MM.1S (cell line): ENCODE data around the gene MYO1F.

Source experiments
- DNase-seq: peaks from one replicate; pipeline ENCODE4 v3.0.0-alpha.2; 2015
- H2AFZ ChIP-seq: fragments of 300-600 bp; sonication (generic); 2 replicates; pipeline ENCODE4 v1.6.0; 2016; ENCODE audit warnings: antibody characterized with exemption, low read length
- H3F3A ChIP-seq: fragments of 300-600 bp; sonication (generic); 2 replicates; pipeline ENCODE4 v1.6.1; 2016; ENCODE audit warnings: mild to moderate bottlenecking, antibody characterized with exemption, low read length, moderate library complexity, mixed read lengths; ENCODE audit not compliant: insufficient read depth
- H3K27ac ChIP-seq: fragments of 300-600 bp; sonication (generic); 2 replicates; pipeline ENCODE4 v1.5.1; 2016; ENCODE audit warnings: mild to moderate bottlenecking, low read length
- H3K27me3 ChIP-seq: fragments of 300-600 bp; sonication (generic); replicated peaks from 2 replicates; pipeline ENCODE4 v1.6.0; 2016; ENCODE audit warnings: low read length; ENCODE audit not compliant: insufficient read depth
- H3K36me3 ChIP-seq: fragments of 300-600 bp; sonication (generic); replicated peaks from 2 replicates; pipeline ENCODE4 v1.6.1; 2016; ENCODE audit warnings: mild to moderate bottlenecking, low read length, mixed read lengths; ENCODE audit not compliant: insufficient read depth
- H3K4me1 ChIP-seq: fragments of 300-600 bp; sonication (generic); 2 replicates; pipeline ENCODE4 v1.6.1; 2016; ENCODE audit warnings: low read length, mixed read lengths
- H3K4me2 ChIP-seq: fragments of 300-600 bp; sonication (generic); 2 replicates; pipeline ENCODE4 v1.6.0; 2016; ENCODE audit warnings: low read depth, low read length
- H3K4me3 ChIP-seq: fragments of 300-600 bp; sonication (generic); 2 replicates; pipeline ENCODE4 v1.5.1; 2016; ENCODE audit warnings: low read length, mixed read lengths
- H3K79me2 ChIP-seq: fragments of 300-600 bp; sonication (generic); 2 replicates; pipeline ENCODE4 v1.6.1; 2016; ENCODE audit warnings: mixed run types, low read length, mixed read lengths
- H3K9ac ChIP-seq: fragments of 300-600 bp; sonication (generic); 2 replicates; pipeline ENCODE4 v1.6.1; 2016; ENCODE audit warnings: low read length, mixed read lengths
- H3K9me2 ChIP-seq: fragments of 300-600 bp; sonication (generic); replicated peaks from 2 replicates; pipeline ENCODE4 v1.6.1; 2016; ENCODE audit warnings: mild to moderate bottlenecking, low read length, mixed read lengths; ENCODE audit not compliant: insufficient read depth
- H3K9me3 ChIP-seq: fragments of 300-600 bp; sonication (generic); replicated peaks from 2 replicates; pipeline ENCODE4 v1.6.1; 2016; ENCODE audit warnings: mild to moderate bottlenecking, low read length, mixed read lengths; ENCODE audit not compliant: insufficient read depth
- H4K20me1 ChIP-seq: fragments of 300-600 bp; sonication (generic); 2 replicates; pipeline ENCODE4 v1.6.1; 2016; ENCODE audit warnings: mild to moderate bottlenecking, low read length, moderate library complexity, mixed read lengths; ENCODE audit not compliant: insufficient read depth
- EZH2 ChIP-seq: fragments of 300-600 bp; sonication (generic); optimal IDR thresholded peaks from 2 replicates; pipeline ENCODE3; 2017; ENCODE audit warnings: low read depth, mild to moderate bottlenecking, antibody characterized with exemption, low read length, mixed read lengths
- EZH2phosphoT487 ChIP-seq: fragments of 300-600 bp; sonication (generic); IDR thresholded peaks from 2 replicates; pipeline ENCODE4 v1.6.1; 2018; ENCODE audit warnings: antibody characterized with exemption, low read length
- TF ChIP-seq, protein P1 (sequence below): fragments of 300-600 bp; sonication (generic); IDR thresholded peaks from 2 replicates; pipeline ENCODE4 v1.5.1; 2016; ENCODE audit warnings: antibody characterized with exemption, low read length, mixed read lengths

Gene MYO1F

DNA sequence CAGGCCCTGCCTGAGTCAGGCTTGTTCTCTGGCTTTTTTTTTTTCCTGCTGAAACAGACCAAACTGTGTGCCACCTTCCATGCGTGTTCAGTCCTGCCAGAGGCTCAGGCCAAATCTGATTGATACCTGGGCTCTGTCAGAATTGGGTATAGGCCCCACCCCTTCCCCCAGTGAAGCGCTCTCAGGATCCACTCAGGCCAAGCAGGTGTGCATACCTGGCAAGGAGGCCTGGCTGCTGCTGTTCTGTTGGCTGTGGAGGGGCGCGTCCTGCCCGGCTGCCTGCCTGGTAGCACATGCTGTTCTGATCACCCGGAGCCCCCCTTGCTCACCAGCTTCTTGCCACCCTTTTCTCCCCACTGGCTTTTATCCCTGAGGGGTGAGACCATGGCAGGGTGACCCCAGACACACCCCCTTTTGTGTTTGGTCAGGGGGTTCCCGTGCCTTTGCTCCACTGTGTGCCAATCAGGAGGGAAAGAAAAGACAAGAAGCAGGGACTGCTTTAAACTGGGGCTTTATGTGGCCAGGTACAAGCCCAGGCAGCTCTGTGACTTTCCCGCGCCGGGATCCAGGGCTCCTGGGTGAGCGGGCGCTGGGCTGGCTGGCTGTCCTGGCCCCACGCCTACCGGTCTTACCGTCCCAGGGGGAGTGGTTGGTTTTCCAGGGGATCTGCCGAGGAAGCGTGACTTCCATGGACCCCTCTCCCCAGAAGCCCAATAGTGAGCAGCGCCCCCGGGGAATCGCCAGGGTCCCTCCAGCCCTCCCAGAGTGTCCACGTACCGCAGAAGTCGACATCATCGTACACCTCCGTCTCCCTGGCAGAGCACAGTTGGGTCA is 87.5 kb downstream of the MYO1F start:
- Histone ChIP-seq H2AFZ (no peak overlapping the region), H3K27me3 (no peaks in the 10 kb centered on the region), H3K4me2 (no peak overlapping the region), H3F3A (no peaks in the 10 kb centered on the region), H3K27ac (no peak overlapping the region), H3K9ac (no peak overlapping the region), H3K9me3 (no peaks in the 10 kb centered on the region), H3K79me2 (peaks cover 9% of the 10 kb centered on the region; the same call in 1 of the 2 replicates), H4K20me1 (no peaks in the 10 kb centered on the region), H3K4me3 (no peak overlapping the region), H3K4me1 (no peaks in the 10 kb centered on the region), H3K36me3 (peaks cover 16% of the 10 kb centered on the region), H3K9me2 (no peaks in the 10 kb centered on the region)
- DNase-seq: no peak
- TF ChIP-seq EZH2: no peak
- no peak for TF ChIP-seq EZH2phosphoT487
- TF ChIP-seq, protein P1, sequence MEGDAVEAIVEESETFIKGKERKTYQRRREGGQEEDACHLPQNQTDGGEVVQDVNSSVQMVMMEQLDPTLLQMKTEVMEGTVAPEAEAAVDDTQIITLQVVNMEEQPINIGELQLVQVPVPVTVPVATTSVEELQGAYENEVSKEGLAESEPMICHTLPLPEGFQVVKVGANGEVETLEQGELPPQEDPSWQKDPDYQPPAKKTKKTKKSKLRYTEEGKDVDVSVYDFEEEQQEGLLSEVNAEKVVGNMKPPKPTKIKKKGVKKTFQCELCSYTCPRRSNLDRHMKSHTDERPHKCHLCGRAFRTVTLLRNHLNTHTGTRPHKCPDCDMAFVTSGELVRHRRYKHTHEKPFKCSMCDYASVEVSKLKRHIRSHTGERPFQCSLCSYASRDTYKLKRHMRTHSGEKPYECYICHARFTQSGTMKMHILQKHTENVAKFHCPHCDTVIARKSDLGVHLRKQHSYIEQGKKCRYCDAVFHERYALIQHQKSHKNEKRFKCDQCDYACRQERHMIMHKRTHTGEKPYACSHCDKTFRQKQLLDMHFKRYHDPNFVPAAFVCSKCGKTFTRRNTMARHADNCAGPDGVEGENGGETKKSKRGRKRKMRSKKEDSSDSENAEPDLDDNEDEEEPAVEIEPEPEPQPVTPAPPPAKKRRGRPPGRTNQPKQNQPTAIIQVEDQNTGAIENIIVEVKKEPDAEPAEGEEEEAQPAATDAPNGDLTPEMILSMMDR: no peak

DNA sequence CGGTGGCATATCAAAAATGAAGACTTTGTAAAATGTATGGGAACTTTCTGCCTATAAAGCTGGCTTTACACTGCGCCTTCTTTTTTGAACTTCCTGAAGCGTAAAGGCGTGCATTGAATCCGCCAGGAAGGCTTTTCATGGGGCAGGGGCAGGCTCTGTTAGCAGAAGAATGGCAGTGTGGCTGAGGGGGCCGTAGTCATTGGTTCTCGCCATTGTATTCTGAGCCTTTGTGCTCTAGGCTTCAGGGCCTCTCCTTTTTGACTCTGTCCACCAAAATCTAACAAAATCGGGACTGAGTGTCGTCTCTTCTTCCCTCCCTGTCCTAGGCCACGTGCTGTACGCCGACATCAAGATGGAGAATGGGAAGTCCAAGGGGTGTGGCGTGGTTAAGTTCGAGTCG is 88.9 kb downstream of the MYO1F start:
- Histone ChIP-seq H3K4me3 (no peak overlapping the region), H4K20me1 (no peaks in the 10 kb centered on the region), H3F3A (no peaks in the 10 kb centered on the region), H2AFZ (no peak overlapping the region), H3K9ac (no peak overlapping the region), H3K4me2 (no peak overlapping the region), H3K79me2 (peaks cover 20% of the 10 kb centered on the region), H3K9me2 (no peaks in the 10 kb centered on the region), H3K9me3 (no peaks in the 10 kb centered on the region), H3K36me3 (peaks cover 20% of the 10 kb centered on the region), H3K27me3 (no peaks in the 10 kb centered on the region), H3K4me1 (no peaks in the 10 kb centered on the region), H3K27ac (no peak overlapping the region)
- DNase-seq: no peak
- TF ChIP-seq EZH2 (no peak), EZH2phosphoT487 (no peak)
- TF ChIP-seq, protein P1: no peak

DNA sequence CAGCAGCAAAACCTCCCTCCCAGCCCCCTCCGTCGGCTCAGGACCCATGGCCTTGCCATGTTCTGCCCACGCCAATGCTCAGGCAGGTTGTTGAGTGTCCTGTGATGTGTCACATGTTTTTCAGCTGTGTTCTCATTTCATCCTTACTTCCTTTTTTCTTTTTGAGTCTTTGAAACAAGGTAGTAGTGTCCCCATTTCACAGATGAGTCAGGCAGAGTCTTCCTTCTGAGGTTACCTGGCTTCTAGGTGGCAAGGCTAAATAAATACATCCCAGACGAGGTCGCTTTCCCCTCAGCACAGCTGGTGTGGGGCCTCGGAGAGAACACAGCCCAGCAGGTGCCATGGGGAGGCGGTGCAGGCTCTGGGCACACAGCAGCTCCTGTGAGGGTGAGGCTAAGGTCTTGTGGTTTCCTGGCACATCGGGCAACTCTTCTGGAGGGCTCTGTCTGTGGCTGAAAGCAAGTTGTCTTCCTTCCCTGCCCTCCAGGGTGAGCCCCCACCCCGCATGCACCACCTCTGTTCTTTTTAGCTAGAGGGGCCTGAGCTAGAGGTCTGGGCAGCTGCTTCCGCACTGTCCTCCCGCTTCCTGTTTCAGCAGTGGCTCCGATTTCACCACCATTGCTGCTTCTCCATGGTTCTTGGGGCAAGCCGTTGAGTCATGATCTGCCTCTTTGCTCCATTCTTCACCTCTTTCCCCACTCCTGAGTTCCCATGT is 89.9 kb downstream of the MYO1F start:
- H3K27ac ChIP-seq: no peak overlapping the region
- no peak overlapping the region for H3K4me3 ChIP-seq
- no peaks in the 10 kb centered on the region for H3K9me2 ChIP-seq
- peaks cover 23% of the 10 kb centered on the region for H3K36me3 ChIP-seq
- H4K20me1 ChIP-seq: 0 out of 2 replicates have a peak, but pooled peaks cover 2% of the 10 kb centered on the region
- DNase-seq: no peak
- no peaks in the 10 kb centered on the region for H3K27me3 ChIP-seq
- TF ChIP-seq EZH2phosphoT487 (no peak), EZH2 (no peak)
- TF ChIP-seq, protein P1: no peak
- no peaks in the 10 kb centered on the region for H3K9me3 ChIP-seq
- no peak overlapping the region for H3K9ac ChIP-seq
- no peak overlapping the region for H3K4me2 ChIP-seq
- no peak overlapping the region for H2AFZ ChIP-seq
- H3K79me2 ChIP-seq: peaks cover 30% of the 10 kb centered on the region
- no peaks in the 10 kb centered on the region for H3K4me1 ChIP-seq
- no peaks in the 10 kb centered on the region for H3F3A ChIP-seq
